ENCODE measurements around the gene RSBN1. TPM values are rescaled to one million over a fixed set of nuclear protein-coding genes. Genes with fewer than 3 reads are reported as not detected.

Gene RSBN1
- total and polyA plus RNA-seq, 2 experiments from 2014 or later = 15.4 to 17.4 TPM

DNA sequence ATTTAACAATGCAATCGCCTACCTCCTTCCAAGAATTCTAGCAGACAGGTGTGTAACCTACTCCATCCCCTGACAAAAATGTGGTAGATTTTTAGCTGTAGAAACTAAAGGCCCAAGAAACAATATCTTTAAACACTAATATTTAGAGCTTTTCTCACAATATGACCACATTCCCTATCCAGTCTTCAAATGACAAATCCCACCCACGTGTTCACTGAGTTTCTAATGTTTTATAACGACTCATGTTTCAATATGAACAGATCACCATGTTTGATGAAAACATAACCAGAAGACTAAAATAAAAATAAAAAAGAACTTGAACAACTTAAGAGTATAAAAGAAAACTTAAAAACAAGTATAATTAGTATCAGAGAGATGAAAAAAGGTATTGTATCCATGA, 24.6 kb downstream of the RSBN1 start (continued):
- TF ChIP-seq, protein P1, sequence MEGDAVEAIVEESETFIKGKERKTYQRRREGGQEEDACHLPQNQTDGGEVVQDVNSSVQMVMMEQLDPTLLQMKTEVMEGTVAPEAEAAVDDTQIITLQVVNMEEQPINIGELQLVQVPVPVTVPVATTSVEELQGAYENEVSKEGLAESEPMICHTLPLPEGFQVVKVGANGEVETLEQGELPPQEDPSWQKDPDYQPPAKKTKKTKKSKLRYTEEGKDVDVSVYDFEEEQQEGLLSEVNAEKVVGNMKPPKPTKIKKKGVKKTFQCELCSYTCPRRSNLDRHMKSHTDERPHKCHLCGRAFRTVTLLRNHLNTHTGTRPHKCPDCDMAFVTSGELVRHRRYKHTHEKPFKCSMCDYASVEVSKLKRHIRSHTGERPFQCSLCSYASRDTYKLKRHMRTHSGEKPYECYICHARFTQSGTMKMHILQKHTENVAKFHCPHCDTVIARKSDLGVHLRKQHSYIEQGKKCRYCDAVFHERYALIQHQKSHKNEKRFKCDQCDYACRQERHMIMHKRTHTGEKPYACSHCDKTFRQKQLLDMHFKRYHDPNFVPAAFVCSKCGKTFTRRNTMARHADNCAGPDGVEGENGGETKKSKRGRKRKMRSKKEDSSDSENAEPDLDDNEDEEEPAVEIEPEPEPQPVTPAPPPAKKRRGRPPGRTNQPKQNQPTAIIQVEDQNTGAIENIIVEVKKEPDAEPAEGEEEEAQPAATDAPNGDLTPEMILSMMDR (conservative IDR thresholded peaks at IDR 0.05; ENCODE audit: low read depth in 2 of 2) = no peak
- TF ChIP-seq, protein P2, sequence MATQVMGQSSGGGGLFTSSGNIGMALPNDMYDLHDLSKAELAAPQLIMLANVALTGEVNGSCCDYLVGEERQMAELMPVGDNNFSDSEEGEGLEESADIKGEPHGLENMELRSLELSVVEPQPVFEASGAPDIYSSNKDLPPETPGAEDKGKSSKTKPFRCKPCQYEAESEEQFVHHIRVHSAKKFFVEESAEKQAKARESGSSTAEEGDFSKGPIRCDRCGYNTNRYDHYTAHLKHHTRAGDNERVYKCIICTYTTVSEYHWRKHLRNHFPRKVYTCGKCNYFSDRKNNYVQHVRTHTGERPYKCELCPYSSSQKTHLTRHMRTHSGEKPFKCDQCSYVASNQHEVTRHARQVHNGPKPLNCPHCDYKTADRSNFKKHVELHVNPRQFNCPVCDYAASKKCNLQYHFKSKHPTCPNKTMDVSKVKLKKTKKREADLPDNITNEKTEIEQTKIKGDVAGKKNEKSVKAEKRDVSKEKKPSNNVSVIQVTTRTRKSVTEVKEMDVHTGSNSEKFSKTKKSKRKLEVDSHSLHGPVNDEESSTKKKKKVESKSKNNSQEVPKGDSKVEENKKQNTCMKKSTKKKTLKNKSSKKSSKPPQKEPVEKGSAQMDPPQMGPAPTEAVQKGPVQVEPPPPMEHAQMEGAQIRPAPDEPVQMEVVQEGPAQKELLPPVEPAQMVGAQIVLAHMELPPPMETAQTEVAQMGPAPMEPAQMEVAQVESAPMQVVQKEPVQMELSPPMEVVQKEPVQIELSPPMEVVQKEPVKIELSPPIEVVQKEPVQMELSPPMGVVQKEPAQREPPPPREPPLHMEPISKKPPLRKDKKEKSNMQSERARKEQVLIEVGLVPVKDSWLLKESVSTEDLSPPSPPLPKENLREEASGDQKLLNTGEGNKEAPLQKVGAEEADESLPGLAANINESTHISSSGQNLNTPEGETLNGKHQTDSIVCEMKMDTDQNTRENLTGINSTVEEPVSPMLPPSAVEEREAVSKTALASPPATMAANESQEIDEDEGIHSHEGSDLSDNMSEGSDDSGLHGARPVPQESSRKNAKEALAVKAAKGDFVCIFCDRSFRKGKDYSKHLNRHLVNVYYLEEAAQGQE (IDR thresholded peaks at IDR 0.05; ENCODE audit: unreplicated experiment) = no peak
- no peak for TF ChIP-seq CREB1 (CRISPR knock-in tag; IDR thresholded peaks at IDR 0.05; ENCODE audit: low read depth)
- TF ChIP-seq, protein P3, sequence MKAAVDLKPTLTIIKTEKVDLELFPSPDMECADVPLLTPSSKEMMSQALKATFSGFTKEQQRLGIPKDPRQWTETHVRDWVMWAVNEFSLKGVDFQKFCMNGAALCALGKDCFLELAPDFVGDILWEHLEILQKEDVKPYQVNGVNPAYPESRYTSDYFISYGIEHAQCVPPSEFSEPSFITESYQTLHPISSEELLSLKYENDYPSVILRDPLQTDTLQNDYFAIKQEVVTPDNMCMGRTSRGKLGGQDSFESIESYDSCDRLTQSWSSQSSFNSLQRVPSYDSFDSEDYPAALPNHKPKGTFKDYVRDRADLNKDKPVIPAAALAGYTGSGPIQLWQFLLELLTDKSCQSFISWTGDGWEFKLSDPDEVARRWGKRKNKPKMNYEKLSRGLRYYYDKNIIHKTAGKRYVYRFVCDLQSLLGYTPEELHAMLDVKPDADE (IDR thresholded peaks at IDR 0.05) = no peak

DNA sequence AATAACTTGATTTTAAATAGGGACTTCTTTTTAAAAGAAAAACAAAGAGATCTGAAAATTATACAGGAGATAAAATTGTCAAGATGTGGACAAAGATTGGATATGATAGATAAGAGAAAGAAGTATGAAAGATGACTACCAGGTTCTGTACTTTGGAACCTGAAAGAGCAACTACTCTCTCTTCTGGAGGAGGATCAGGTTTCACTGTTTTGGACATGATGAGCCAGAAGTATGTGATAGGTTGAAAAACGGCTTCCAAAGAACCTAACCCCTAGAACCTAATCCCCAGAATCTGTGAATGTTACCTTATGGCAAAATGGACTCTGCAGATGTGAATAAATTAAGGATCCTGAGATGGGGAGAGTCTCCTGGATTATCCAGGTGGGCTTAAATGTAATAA, 26.2 kb downstream of the RSBN1 start:
- Mint-ChIP-seq H3K36me3 (ENCODE audit: low read depth) (no peaks in the 10 kb centered on the region), H3K27ac (0 out of 2 replicates have a peak overlapping the region, but pooled peaks have one; percentile 30), H3K9me3 (no peaks in the 10 kb centered on the region), H3K4me3 (no peak overlapping the region), H3K27me3 (ENCODE audit: insufficient read depth, low read depth, poor library complexity) (no peaks in the 10 kb centered on the region), H3K4me1 (peaks cover 19% of the 10 kb centered on the region)
- Histone ChIP-seq H3K9me2 (ENCODE audit: insufficient read depth) (no peaks in the 10 kb centered on the region), H3K36me3 (ENCODE audit: insufficient read depth) (no peaks in the 10 kb centered on the region), H3K27ac (ENCODE audit: low read depth) (no peak overlapping the region), H3K27me3 (ENCODE audit: insufficient read depth) (no peaks in the 10 kb centered on the region), H3K79me2 (replicated peaks; ENCODE audit: insufficient read depth) (peaks cover 66% of the 10 kb centered on the region), H3F3A (replicated peaks; ENCODE audit: low read depth) (no peaks in the 10 kb centered on the region), H3K4me2 (no peak overlapping the region), H4K20me1 (replicated peaks; ENCODE audit: insufficient read depth) (0 out of 2 replicates have a peak, but pooled peaks cover 5% of the 10 kb centered on the region), H3K4me3 (no peak overlapping the region), H2AFZ (no peak overlapping the region), H3K4me1 (ENCODE audit: insufficient read depth) (peaks cover 16% of the 10 kb centered on the region)
- ATAC-seq = peak; percentile 45; the same call in 2 of the 3 replicates
- TF ChIP-seq STAT1 (IDR thresholded peaks at IDR 0.05; ENCODE audit: unreplicated experiment) = no peak
- TF ChIP-seq EZH2 (IDR thresholded peaks at IDR 0.05; ENCODE audit: low read depth, unreplicated experiment) = no peak
- TF ChIP-seq, protein P4, sequence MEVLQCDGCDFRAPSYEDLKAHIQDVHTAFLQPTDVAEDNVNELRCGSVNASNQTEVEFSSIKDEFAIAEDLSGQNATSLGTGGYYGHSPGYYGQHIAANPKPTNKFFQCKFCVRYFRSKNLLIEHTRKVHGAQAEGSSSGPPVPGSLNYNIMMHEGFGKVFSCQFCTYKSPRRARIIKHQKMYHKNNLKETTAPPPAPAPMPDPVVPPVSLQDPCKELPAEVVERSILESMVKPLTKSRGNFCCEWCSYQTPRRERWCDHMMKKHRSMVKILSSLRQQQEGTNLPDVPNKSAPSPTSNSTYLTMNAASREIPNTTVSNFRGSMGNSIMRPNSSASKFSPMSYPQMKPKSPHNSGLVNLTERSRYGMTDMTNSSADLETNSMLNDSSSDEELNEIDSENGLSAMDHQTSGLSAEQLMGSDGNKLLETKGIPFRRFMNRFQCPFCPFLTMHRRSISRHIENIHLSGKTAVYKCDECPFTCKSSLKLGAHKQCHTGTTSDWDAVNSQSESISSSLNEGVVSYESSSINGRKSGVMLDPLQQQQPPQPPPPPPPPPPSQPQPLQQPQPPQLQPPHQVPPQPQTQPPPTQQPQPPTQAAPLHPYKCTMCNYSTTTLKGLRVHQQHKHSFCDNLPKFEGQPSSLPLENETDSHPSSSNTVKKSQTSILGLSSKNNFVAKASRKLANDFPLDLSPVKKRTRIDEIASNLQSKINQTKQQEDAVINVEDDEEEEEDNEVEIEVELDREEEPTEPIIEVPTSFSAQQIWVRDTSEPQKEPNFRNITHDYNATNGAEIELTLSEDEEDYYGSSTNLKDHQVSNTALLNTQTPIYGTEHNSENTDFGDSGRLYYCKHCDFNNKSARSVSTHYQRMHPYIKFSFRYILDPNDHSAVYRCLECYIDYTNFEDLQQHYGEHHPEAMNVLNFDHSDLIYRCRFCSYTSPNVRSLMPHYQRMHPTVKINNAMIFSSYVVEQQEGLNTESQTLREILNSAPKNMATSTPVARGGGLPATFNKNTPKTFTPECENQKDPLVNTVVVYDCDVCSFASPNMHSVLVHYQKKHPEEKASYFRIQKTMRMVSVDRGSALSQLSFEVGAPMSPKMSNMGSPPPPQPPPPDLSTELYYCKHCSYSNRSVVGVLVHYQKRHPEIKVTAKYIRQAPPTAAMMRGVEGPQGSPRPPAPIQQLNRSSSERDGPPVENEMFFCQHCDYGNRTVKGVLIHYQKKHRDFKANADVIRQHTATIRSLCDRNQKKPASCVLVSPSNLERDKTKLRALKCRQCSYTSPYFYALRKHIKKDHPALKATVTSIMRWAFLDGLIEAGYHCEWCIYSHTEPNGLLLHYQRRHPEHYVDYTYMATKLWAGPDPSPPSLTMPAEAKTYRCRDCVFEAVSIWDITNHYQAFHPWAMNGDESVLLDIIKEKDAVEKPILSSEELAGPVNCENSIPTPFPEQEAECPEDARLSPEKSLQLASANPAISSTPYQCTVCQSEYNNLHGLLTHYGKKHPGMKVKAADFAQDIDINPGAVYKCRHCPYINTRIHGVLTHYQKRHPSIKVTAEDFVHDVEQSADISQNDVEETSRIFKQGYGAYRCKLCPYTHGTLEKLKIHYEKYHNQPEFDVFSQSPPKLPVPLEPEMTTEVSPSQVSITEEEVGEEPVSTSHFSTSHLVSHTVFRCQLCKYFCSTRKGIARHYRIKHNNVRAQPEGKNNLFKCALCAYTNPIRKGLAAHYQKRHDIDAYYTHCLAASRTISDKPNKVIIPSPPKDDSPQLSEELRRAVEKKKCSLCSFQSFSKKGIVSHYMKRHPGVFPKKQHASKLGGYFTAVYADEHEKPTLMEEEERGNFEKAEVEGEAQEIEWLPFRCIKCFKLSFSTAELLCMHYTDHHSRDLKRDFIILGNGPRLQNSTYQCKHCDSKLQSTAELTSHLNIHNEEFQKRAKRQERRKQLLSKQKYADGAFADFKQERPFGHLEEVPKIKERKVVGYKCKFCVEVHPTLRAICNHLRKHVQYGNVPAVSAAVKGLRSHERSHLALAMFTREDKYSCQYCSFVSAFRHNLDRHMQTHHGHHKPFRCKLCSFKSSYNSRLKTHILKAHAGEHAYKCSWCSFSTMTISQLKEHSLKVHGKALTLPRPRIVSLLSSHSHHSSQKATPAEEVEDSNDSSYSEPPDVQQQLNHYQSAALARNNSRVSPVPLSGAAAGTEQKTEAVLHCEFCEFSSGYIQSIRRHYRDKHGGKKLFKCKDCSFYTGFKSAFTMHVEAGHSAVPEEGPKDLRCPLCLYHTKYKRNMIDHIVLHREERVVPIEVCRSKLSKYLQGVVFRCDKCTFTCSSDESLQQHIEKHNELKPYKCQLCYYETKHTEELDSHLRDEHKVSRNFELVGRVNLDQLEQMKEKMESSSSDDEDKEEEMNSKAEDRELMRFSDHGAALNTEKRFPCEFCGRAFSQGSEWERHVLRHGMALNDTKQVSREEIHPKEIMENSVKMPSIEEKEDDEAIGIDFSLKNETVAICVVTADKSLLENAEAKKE (CRISPR knock-in tag; IDR thresholded peaks at IDR 0.05) = no peak
- TF ChIP-seq, protein P3 (IDR thresholded peaks at IDR 0.05) = no peak
- peak; percentile 32 for DNase-seq (ENCODE audit: low spot score)
